K562 (cell line): ENCODE measurements around the gene PALS1. TPM values are rescaled to one million over a fixed set of nuclear protein-coding genes. Genes with fewer than 3 reads are reported as not detected.

Experiments used
- ATAC-seq: fragments of 200-7000 bp; cut with Tn5 transposase; 3 replicates; pipeline ENCODE4 v1.9.1; 2020; ENCODE audit warnings: moderate library complexity
- Bru-seq: library from RNA; stranded (reverse); fragments of 400-500 nt; gene quantifications from one replicate; lab custom pipeline; 2021; lab: Mats Ljungman, UMichigan
- BruChase-seq, 2 experiments: library from RNA; stranded (reverse); fragments of 400-500 nt; gene quantifications; one replicate each; lab custom pipeline; 2021; lab: Mats Ljungman, UMichigan
- BruUV-seq: library from RNA; stranded (reverse); fragments of 400-500 nt; replicated peaks from 2 replicates; lab custom pipeline; 2021; lab: Mats Ljungman, UMichigan
- CTCF ChIA-PET: fragments of 300-600 bp; formaldehyde crosslinking; extraction: SDS; loops from one replicate; lab custom pipeline; 2021; ENCODE audit warnings: low intra/inter-chr PET ratio; lab: Yijun Ruan, JAX
- POLR2A ChIA-PET: fragments of 300-600, 350-650 bp; sonication (Branson Sonifier 250); formaldehyde crosslinking; extraction: SDS; loops from one replicate; lab custom pipeline; 2021; ENCODE audit warnings: antibody characterized with exemption, inconsistent platforms; lab: Yijun Ruan, JAX
- DNase-seq, 4 experiments: peaks; one replicate each; pipeline versions ENCODE4 v3.0.0 to v3.0.0-alpha.2; 2011 to 2018; ENCODE audit warnings: low spot score in 3 of 4, mixed read lengths in 3 of 4; ENCODE audit errors: extremely low read depth in 1 of 4
- FAIRE-seq: peaks from 2 replicates; lab custom pipeline; 2011; peaks lifted over from hg19 to GRCh38; lab: Jason Lieb, UNC
- H2AFZ ChIP-seq: 2 replicates; pipeline ENCODE4 v1.6.0; 2011; ENCODE audit warnings: low read depth, low read length, control low read depth, inconsistent platforms
- H3K27ac ChIP-seq: fragments of 200-600 bp; 3 replicates; pipeline ENCODE4 v1.8.0; 2011; ENCODE audit warnings: low read depth, mild to moderate bottlenecking, control low read depth, inconsistent platforms, low read length, moderate library complexity, mixed read lengths; ENCODE audit errors: extremely low read depth
- H3K27me3 ChIP-seq, 2 experiments: fragments of 300-600 bp in 1 of 2; 2 replicates in 1 of 2; 3 replicates in 1 of 2; pipeline versions ENCODE4 v1.6.0 to v1.8.0; 2011; ENCODE audit warnings: inconsistent platforms in 2 of 2, low read length in 2 of 2, mild to moderate bottlenecking in 1 of 2, mixed read lengths in 1 of 2, moderate library complexity in 1 of 2; ENCODE audit not compliant: control insufficient read depth in 2 of 2, insufficient read depth in 2 of 2
- H3K36me3 ChIP-seq: fragments of 300-600 bp; 3 replicates; pipeline ENCODE4 v1.8.0; 2011; ENCODE audit warnings: mild to moderate bottlenecking, low read length, inconsistent platforms; ENCODE audit not compliant: control insufficient read depth, insufficient read depth
- H3K4me1 ChIP-seq, 2 experiments: fragments of 200-600 bp in 1 of 2; replicated peaks in 1 of 2; 2 replicates in 1 of 2; 3 replicates in 1 of 2; pipeline versions ENCODE4 v1.5.1 to v1.8.0; 2011; ENCODE audit warnings: inconsistent platforms in 2 of 2, low read length in 2 of 2, mild to moderate bottlenecking in 1 of 2, mixed read lengths in 1 of 2, moderate library complexity in 1 of 2; ENCODE audit not compliant: control insufficient read depth in 2 of 2, insufficient read depth in 2 of 2
- H3K4me2 ChIP-seq: 2 replicates; pipeline ENCODE4 v1.6.1; 2011; ENCODE audit warnings: low read length, control low read depth, inconsistent platforms, mixed read lengths; ENCODE audit not compliant: insufficient read depth
- H3K4me3 ChIP-seq: fragments of 200-600 bp; sonication (generic), shearing (Covaris generic); 2 replicates; pipeline ENCODE4 v1.5.1; 2016; ENCODE audit warnings: control low read depth, inconsistent platforms
- H3K79me2 ChIP-seq: fragments of 200-600 bp; 3 replicates; pipeline ENCODE4 v1.8.0; 2011; ENCODE audit warnings: low read length, inconsistent platforms; ENCODE audit not compliant: control insufficient read depth, insufficient read depth
- H3K9ac ChIP-seq, 2 experiments: 2 replicates each; pipeline versions ENCODE4 v1.6.0 to v1.6.1; 2011; ENCODE audit warnings: low read depth in 2 of 2, low read length in 2 of 2, control low read depth in 1 of 2, inconsistent platforms in 1 of 2, mild to moderate bottlenecking in 1 of 2, mixed read lengths in 1 of 2; ENCODE audit not compliant: insufficient read depth in 1 of 2
- H3K9me1 ChIP-seq: one replicate; pipeline ENCODE4 v1.6.0; 2011; ENCODE audit warnings: inconsistent platforms, mild to moderate bottlenecking, low read length, moderate library complexity; ENCODE audit not compliant: control insufficient read depth, insufficient read depth
- H3K9me3 ChIP-seq: replicated peaks from 2 replicates; pipeline ENCODE4 v1.5.1; 2011; ENCODE audit warnings: low read depth, low read length, inconsistent platforms; ENCODE audit not compliant: control insufficient read depth, insufficient read depth
- H4K20me1 ChIP-seq: replicated peaks from 2 replicates; pipeline ENCODE4 v1.6.1; 2011; ENCODE audit warnings: low read length, inconsistent platforms, mixed read lengths; ENCODE audit not compliant: control insufficient read depth, insufficient read depth
- ATF1 ChIP-seq, 2 experiments: fragments of 450-650 bp in 1 of 2; IDR thresholded peaks; 2 replicates each; pipeline ENCODE4 v1.6.1; 2016; ENCODE audit warnings: missing compliant biosample characterization in 1 of 2, missing genetic modification characterization in 1 of 2
- ATF7 ChIP-seq: fragments of 450-650 bp; IDR thresholded peaks from 2 replicates; pipeline ENCODE4 v1.7.1; 2014; ENCODE audit warnings: mild to moderate bottlenecking, moderate library complexity
- CCNT2 ChIP-seq: IDR thresholded peaks from 2 replicates; pipeline ENCODE4 v1.6.1; 2011; ENCODE audit warnings: borderline replicate concordance, low read depth, mild to moderate bottlenecking, moderate library complexity, mixed read lengths, low read length; ENCODE audit not compliant: insufficient read length; ENCODE audit errors: extremely low read depth
- LCOR ChIP-seq: sonication (generic); formaldehyde crosslinking; IDR thresholded peaks from 2 replicates; pipeline ENCODE4 v1.8.0; 2022; ENCODE audit warnings: mild to moderate bottlenecking, missing genetic modification reagents
- PHF20 ChIP-seq: fragments of 450-650 bp; IDR thresholded peaks from 2 replicates; pipeline ENCODE4 v1.6.1; 2018; ENCODE audit not compliant: partially characterized antibody
- TAF1 ChIP-seq: IDR thresholded peaks from 2 replicates; pipeline ENCODE4 v1.6.1; 2011; ENCODE audit warnings: mild to moderate bottlenecking, low read length, moderate library complexity; ENCODE audit not compliant: insufficient read depth, control insufficient read depth, severe bottlenecking; ENCODE audit errors: extremely low read depth
- ZNF263 ChIP-seq: sonication (generic); formaldehyde crosslinking; IDR thresholded peaks from 2 replicates; pipeline ENCODE4 v1.8.0; 2022; ENCODE audit warnings: mild to moderate bottlenecking, missing genetic modification reagents, borderline replicate concordance
- ZNF384 ChIP-seq: IDR thresholded peaks from 2 replicates; pipeline ENCODE4 v1.6.1; 2012; ENCODE audit warnings: low read depth, low read length, improper control_type of control experiment
- WGBS: fragments of 100-300 bp; shearing (Covaris generic); methylation state at CpG from one replicate; pipeline ENCODE4 v1.1.6; 2016; ENCODE audit warnings: low coverage, mixed read lengths; ENCODE audit not compliant: insufficient coverage; ENCODE audit errors: missing lambda C conversion rate; 5-methylcytosine and 5-hydroxymethylcytosine counted together
- in situ Hi-C: fragments of 300-500 bp; cut with MboI; formaldehyde crosslinking; loops from 4 replicates; pipeline ENCODE4 v1.15.0; 2018; ENCODE audit warnings: inconsistent platforms, mixed read lengths
- intact Hi-C: fragments of 100-400 bp; cut with micrococcal nuclease; formaldehyde crosslinking; loops from 2 replicates; pipeline ENCODE4 v1.14.2; 2022
- long read RNA-seq, 3 experiments: library from polyadenylated mRNA in 2 of 3; library from RNA in 1 of 3; unstranded in 2 of 3; stranded (forward) in 1 of 3; transcript quantifications; one replicate each; pipeline ENCODE4 v2.0.0, GENCODE V29; 2019 to 2022
- polyA minus RNA-seq, 3 experiments: library from RNA; depleted of rRNA, polyadenylated mRNA; stranded (reverse); fragments of >200 nt; gene quantifications; 2 replicates each; pipeline ENCODE4 v1.2.3, GENCODE V29; 2011
- polyA plus RNA-seq, 8 experiments: library from polyadenylated mRNA; depleted of rRNA in 4 of 8; stranded (reverse) in 5 of 8; unstranded in 3 of 8; fragments of >200 nt; fragmentation: Nextera tagmentation in 2 of 8; fragmentation: Illumina TruSeq in 1 of 8; extraction: Ambion mirVana in 2 of 8; extraction: Trizol in 1 of 8; gene quantifications; 2 replicates each; pipeline versions ENCODE4 v1.2.1 to v1.2.3, GENCODE V29; 2011 to 2014; ENCODE audit warnings: inconsistent platforms in 1 of 8, missing spikeins in 1 of 8
- total RNA-seq, 7 experiments: library from RNA; depleted of rRNA in 6 of 7; stranded (reverse); fragments of >200 nt in 6 of 7; fragmentation: Illumina TruSeq in 2 of 7; extraction: Trizol in 2 of 7; gene quantifications; 2 replicates each; pipeline versions ENCODE4 v1.2.1 to v1.2.3, GENCODE V29; 2011 to 2021; ENCODE audit warnings: low replicate concordance in 1 of 7
- TF ChIP-seq, protein P1 (sequence below): fragments of 450-650 bp; formaldehyde crosslinking; IDR thresholded peaks from 2 replicates; pipeline ENCODE4 v1.4.0; 2022; ENCODE audit warnings: missing genetic modification characterization

Gene PALS1
- 8.2 and 27.6 TPM in 2 replicates for total RNA-seq (2011; cell fraction: chromatin; rRNA removed; ENCODE audit: low replicate concordance)
- 7.5 and 7.9 TPM in 2 replicates for total RNA-seq (2011; cell fraction: nucleolus; rRNA removed)
- total RNA-seq (2011; cell fraction: nucleoplasm; rRNA removed): 13.1 and 17.5 TPM in 2 replicates
- total RNA-seq (2014; rRNA removed): 5.3 and 6.4 TPM in 2 replicates
- total RNA-seq (2014; rRNA removed; fragmentation: Illumina TruSeq; extraction: Trizol): 7.2 and 8.6 TPM in 2 replicates
- 8.3 and 8.9 TPM in 2 replicates for total RNA-seq (2015; rRNA removed; fragmentation: Illumina TruSeq; extraction: Trizol)
- 8.3 and 9.9 TPM in 2 replicates for total RNA-seq (2021)
- 7.3 and 8.6 TPM in 2 replicates for polyA plus RNA-seq (2011; rRNA removed)
- polyA plus RNA-seq (2011; cell fraction: cytosol; rRNA removed): 1.2 and 3.9 TPM in 2 replicates
- polyA plus RNA-seq (2011; cell fraction: nucleus; rRNA removed): 2.7 and 4.2 TPM in 2 replicates
- polyA plus RNA-seq (2012): 7.3 and 8.2 TPM in 2 replicates
- 7.6 and 9.0 TPM in 2 replicates for polyA plus RNA-seq (2014; fragmentation: Illumina TruSeq; extraction: Trizol)
- 1 to 10 TPM; 4.1 to 4.4 TPM for polyA plus RNA-seq (2014; fragmentation: Nextera tagmentation; extraction: Ambion mirVana)
- 4.1 and 6.3 TPM in 2 replicates for polyA plus RNA-seq (2014; rRNA removed)
- polyA minus RNA-seq (2011; rRNA and poly(A)+ RNA removed): 17.4 and 21.9 TPM in 2 replicates
- 7.0 TPM in 2 replicates for polyA minus RNA-seq (2011; cell fraction: cytosol; rRNA and poly(A)+ RNA removed)
- polyA minus RNA-seq (2011; cell fraction: nucleus; rRNA and poly(A)+ RNA removed): 5.7 and 9.6 TPM in 2 replicates
- Bru-seq, nascent RNA: percentile 64 among the genes with signal in this experiment
- percentile 67 among the genes with signal in this experiment for BruChase-seq, experiment 1, labeled RNA remaining after a 2-hour chase
- percentile 68 among the genes with signal in this experiment for BruChase-seq, experiment 2, labeled RNA remaining after a 6-hour chase
- long read RNA-seq, experiment 1, full-length matches to known transcripts: 14 of 21 reads
- long read RNA-seq, experiment 1, partial matches to known transcripts: 3 of 21 reads
- long read RNA-seq, experiment 1, other reads (novel, unspliced or antisense): 4 of 21 reads
- long read RNA-seq, experiment 2, full-length matches to known transcripts: 1 of 5 reads
- long read RNA-seq, experiment 2, partial matches to known transcripts: 0 of 5 reads
- long read RNA-seq, experiment 2, other reads (novel, unspliced or antisense): 4 of 5 reads
- long read RNA-seq, experiment 3, partial matches to known transcripts: 5 of 7 reads
- long read RNA-seq, experiment 3, other reads (novel, unspliced or antisense): 1 of 7 reads

- peaks cover 3 to 6% of the 10 kb centered on the region in 2 experiments; a peak in 2 of 5 replicates for H3K4me1 ChIP-seq
- FAIRE-seq: peak; percentile 80
- no peaks in the 10 kb centered on the region for H3K9me3 ChIP-seq
- peak within 1 kb of the TSS; percentile 93 for H3K27ac ChIP-seq
- no peaks in the 10 kb centered on the region for H4K20me1 ChIP-seq
- H3K36me3 ChIP-seq: no peaks in the 10 kb centered on the region
- peak; percentile 24 to 76 (median 69) for DNase-seq
- H3K79me2 ChIP-seq: peaks cover 37% of the 10 kb centered on the region
- H2AFZ ChIP-seq: peak within 1 kb of the TSS; percentile 88
- peak within 1 kb of the TSS; percentile 92 for H3K4me2 ChIP-seq
- peak; percentile 81 for ATAC-seq
- H3K9me1 ChIP-seq: no peaks in the 10 kb centered on the region
- ChIA-PET POLR2A (interaction anchor here (0.7 to 1.9 kb wide), 4 partner anchors 10 to 43 kb away, joined by 3 to 11 read pairs (median 4); no protein-coding TSS in a partner anchor), CTCF (no interaction called here)
- peak within 1 kb of the TSS; percentile 81 for H3K4me3 ChIP-seq
- in situ Hi-C loops: no loop called here
- no peaks in the 10 kb centered on the region for H3K27me3 ChIP-seq
- no TSS peak for BruUV-seq
- H3K9ac ChIP-seq: peak within 1 kb of the TSS; percentile 83 to 97
- intact Hi-C loops: loop anchor here (5.0 kb wide), 1 partner anchor 116 kb away; the partner anchor contains the start of gene ATP6V1D
- WGBS: 0% methylated on average over 11 of the region's 64 CpGs
- TF ChIP-seq LCOR (CRISPR knock-in tag): no peak
- no peak for TF ChIP-seq TAF1
- TF ChIP-seq, protein P1, sequence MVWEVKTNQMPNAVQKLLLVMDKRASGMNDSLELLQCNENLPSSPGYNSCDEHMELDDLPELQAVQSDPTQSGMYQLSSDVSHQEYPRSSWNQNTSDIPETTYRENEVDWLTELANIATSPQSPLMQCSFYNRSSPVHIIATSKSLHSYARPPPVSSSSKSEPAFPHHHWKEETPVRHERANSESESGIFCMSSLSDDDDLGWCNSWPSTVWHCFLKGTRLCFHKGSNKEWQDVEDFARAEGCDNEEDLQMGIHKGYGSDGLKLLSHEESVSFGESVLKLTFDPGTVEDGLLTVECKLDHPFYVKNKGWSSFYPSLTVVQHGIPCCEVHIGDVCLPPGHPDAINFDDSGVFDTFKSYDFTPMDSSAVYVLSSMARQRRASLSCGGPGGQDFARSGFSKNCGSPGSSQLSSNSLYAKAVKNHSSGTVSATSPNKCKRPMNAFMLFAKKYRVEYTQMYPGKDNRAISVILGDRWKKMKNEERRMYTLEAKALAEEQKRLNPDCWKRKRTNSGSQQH (CRISPR knock-in tag): no peak
- peak; percentile 14; the same call in 1 of the 2 replicates for TF ChIP-seq ATF7
- TF ChIP-seq CCNT2: peak; percentile 73
- TF ChIP-seq ZNF263 (CRISPR knock-in tag): 0 out of 2 replicates have a peak, but pooled peaks have one; percentile 18
- TF ChIP-seq PHF20: peak; percentile 21
- TF ChIP-seq ZNF384: no peak
- TF ChIP-seq ATF1 (CRISPR knock-in tag; IDR thresholded peaks at IDR 0.05): no peak
- TF ChIP-seq ATF1 (tag; IDR thresholded peaks at IDR 0.05): peak; percentile 55
Observed at GRCh38 chr14:67241411-67242167, at the start of gene PALS1. PALS1 (plus strand) TSS chr14:67241435; CDS start chr14:67279171, 37,736 bp downstream.
